ENCODE results near the gene BRD3. TPM values are rescaled to one million over a fixed set of nuclear protein-coding genes. Genes with fewer than 3 reads are reported as not detected.

Gene BRD3
- total and polyA plus RNA-seq, 4 experiments from 2014 or later = 16.0 to 48.5 (median 30.5) TPM

- H3K27ac ChIP-seq (ENCODE audit: low read depth, low read length) = no peak overlapping the region
- ChIA-PET CTCF (ENCODE audit: partially characterized antibody) (no interaction called here), POLR2A (ENCODE audit: partially characterized antibody) (no interaction called here)
- peaks cover 0 to 2% (median 0%) of the 10 kb centered on the region in 8 donors for H3K9me3 Mint-ChIP-seq
- H3K9me3 ChIP-seq (ENCODE audit: control insufficient read depth in 1 of 2, low read length in 2 of 2) = no peaks in the 10 kb centered on the region
- peaks cover 55% of the 10 kb centered on the region for H3K36me3 ChIP-seq (ENCODE audit: insufficient read depth, low read length)
- no peak overlapping the region for H3K4me3 Mint-ChIP-seq
- no peak overlapping the region for H3K4me3 ChIP-seq (ENCODE audit: low read length in 2 of 2)
- no peak overlapping the region for H3K27ac Mint-ChIP-seq
- no peaks in the 10 kb centered on the region for H3K27me3 Mint-ChIP-seq
- H3K36me3 Mint-ChIP-seq = peaks cover 9 to 57% of the 10 kb centered on the region in 2 donors
- no peaks in the 10 kb centered on the region for H3K4me1 Mint-ChIP-seq
- intact Hi-C loops (cut with micrococcal nuclease) = no loop called here
- no peaks in the 10 kb centered on the region for H3K27me3 ChIP-seq (ENCODE audit: insufficient read depth, low read length)
- H3K4me1 ChIP-seq (ENCODE audit: insufficient read depth, low read length) = no peaks in the 10 kb centered on the region
- no peak for DNase-seq
Measured at GRCh38 chr9:134048582-134048968, 19.3 kb downstream of the BRD3 start.

- H3K27ac Mint-ChIP-seq = no peak overlapping the region
- ChIA-PET POLR2A (ENCODE audit: partially characterized antibody) (no interaction called here), CTCF (ENCODE audit: partially characterized antibody) (no interaction called here)
- no peak overlapping the region for H3K27ac ChIP-seq (ENCODE audit: low read depth, low read length)
- H3K36me3 Mint-ChIP-seq = peaks cover 9 to 57% of the 10 kb centered on the region in 2 donors
- H3K4me1 ChIP-seq (ENCODE audit: insufficient read depth, low read length) = no peaks in the 10 kb centered on the region
- H3K9me3 Mint-ChIP-seq = peaks cover 0 to 2% (median 0%) of the 10 kb centered on the region in 8 donors
- DNase-seq = no peak
- H3K36me3 ChIP-seq (ENCODE audit: insufficient read depth, low read length) = peaks cover 58% of the 10 kb centered on the region
- no peak overlapping the region for H3K4me3 Mint-ChIP-seq
- no peaks in the 10 kb centered on the region for H3K27me3 Mint-ChIP-seq
- intact Hi-C loops (cut with micrococcal nuclease) = no loop called here
- no peaks in the 10 kb centered on the region for H3K4me1 Mint-ChIP-seq
- no peak overlapping the region for H3K4me3 ChIP-seq (ENCODE audit: low read length in 2 of 2)
- H3K9me3 ChIP-seq (ENCODE audit: control insufficient read depth in 1 of 2, low read length in 2 of 2) = no peaks in the 10 kb centered on the region
- H3K27me3 ChIP-seq (ENCODE audit: insufficient read depth, low read length) = no peaks in the 10 kb centered on the region
Measured at GRCh38 chr9:134047868-134048581, 19.8 kb downstream of the BRD3 start.

- H3K36me3 ChIP-seq (ENCODE audit: insufficient read depth, low read length) = peaks cover 58% of the 10 kb centered on the region
- H3K27me3 Mint-ChIP-seq = no peaks in the 10 kb centered on the region
- H3K9me3 ChIP-seq (ENCODE audit: control insufficient read depth in 1 of 2, low read length in 2 of 2) = no peaks in the 10 kb centered on the region
- no peak overlapping the region for H3K4me3 ChIP-seq (ENCODE audit: low read length in 2 of 2)
- no peak overlapping the region for H3K27ac Mint-ChIP-seq
- CTCF ChIA-PET (ENCODE audit: partially characterized antibody) = no interaction called here
- H3K27me3 ChIP-seq (ENCODE audit: insufficient read depth, low read length) = no peaks in the 10 kb centered on the region
- H3K27ac ChIP-seq (ENCODE audit: low read depth, low read length) = no peak overlapping the region
- no peak overlapping the region for H3K4me3 Mint-ChIP-seq
- intact Hi-C loops (cut with micrococcal nuclease) = no loop called here
- POLR2A ChIA-PET (ENCODE audit: partially characterized antibody) = no interaction called here
- no peaks in the 10 kb centered on the region for H3K4me1 Mint-ChIP-seq
- DNase-seq = no peak
- H3K36me3 Mint-ChIP-seq = peaks cover 9 to 54% of the 10 kb centered on the region in 2 donors
- peaks cover 0 to 2% (median 0%) of the 10 kb centered on the region in 8 donors for H3K9me3 Mint-ChIP-seq
- no peaks in the 10 kb centered on the region for H3K4me1 ChIP-seq (ENCODE audit: insufficient read depth, low read length)
Measured at GRCh38 chr9:134046894-134047681, 20.7 kb downstream of the BRD3 start.

GRCh38 chr9:134045841-134046544 is 21.8 kb downstream of the BRD3 start:
- peaks cover 0 to 2% (median 0%) of the 10 kb centered on the region in 8 donors for H3K9me3 Mint-ChIP-seq
- no peak overlapping the region for H3K27ac Mint-ChIP-seq
- Histone ChIP-seq H3K36me3 (ENCODE audit: insufficient read depth, low read length) (peaks cover 58% of the 10 kb centered on the region), H3K4me1 (ENCODE audit: insufficient read depth, low read length) (no peaks in the 10 kb centered on the region), H3K27me3 (ENCODE audit: insufficient read depth, low read length) (no peaks in the 10 kb centered on the region), H3K27ac (ENCODE audit: low read depth, low read length) (no peak overlapping the region), H3K9me3 (ENCODE audit: control insufficient read depth in 1 of 2, low read length in 2 of 2) (no peaks in the 10 kb centered on the region), H3K4me3 (ENCODE audit: low read length in 2 of 2) (no peak overlapping the region)
- ChIA-PET POLR2A (ENCODE audit: partially characterized antibody) (no interaction called here), CTCF (ENCODE audit: partially characterized antibody) (no interaction called here)
- H3K36me3 Mint-ChIP-seq = peaks cover 5 to 48% of the 10 kb centered on the region in 2 donors
- no peaks in the 10 kb centered on the region for H3K4me1 Mint-ChIP-seq
- no peaks in the 10 kb centered on the region for H3K27me3 Mint-ChIP-seq
- intact Hi-C loops (cut with micrococcal nuclease) = no loop called here
- H3K4me3 Mint-ChIP-seq = no peak overlapping the region
- no peak for DNase-seq

- peaks cover 15 to 52% of the 10 kb centered on the region in 2 donors for H3K36me3 Mint-ChIP-seq
- POLR2A ChIA-PET (ENCODE audit: partially characterized antibody) = no interaction called here
- H3K27ac Mint-ChIP-seq = no peak overlapping the region
Measured at GRCh38 chr9:134044944-134045343, 22.9 kb downstream of the BRD3 start.

GRCh38 chr9:134043531-134043988 is 24.3 kb downstream of the BRD3 start:
- H3K36me3 Mint-ChIP-seq = peaks cover 29 to 56% of the 10 kb centered on the region in 2 donors
- H3K27ac Mint-ChIP-seq = peak overlapping the region in 2 of 7 donors; percentile 15 to 66
- no peak for DNase-seq
- no peaks in the 10 kb centered on the region for H3K27me3 ChIP-seq (ENCODE audit: insufficient read depth, low read length)
- H3K36me3 ChIP-seq (ENCODE audit: insufficient read depth, low read length) = peaks cover 48% of the 10 kb centered on the region
- intact Hi-C loops (cut with micrococcal nuclease) = no loop called here
- ChIA-PET POLR2A (ENCODE audit: partially characterized antibody) (interaction anchor here (0.5 kb wide), 1 partner anchor 635 kb away, joined by 3 read pairs; no protein-coding TSS in a partner anchor), CTCF (ENCODE audit: partially characterized antibody) (no interaction called here)
- H3K27me3 Mint-ChIP-seq = no peaks in the 10 kb centered on the region
- H3K9me3 ChIP-seq (ENCODE audit: control insufficient read depth in 1 of 2, low read length in 2 of 2) = no peaks in the 10 kb centered on the region
- H3K4me3 Mint-ChIP-seq = no peak overlapping the region
- no peaks in the 10 kb centered on the region for H3K4me1 Mint-ChIP-seq
- H3K27ac ChIP-seq (ENCODE audit: low read depth, low read length) = no peak overlapping the region
- no peak overlapping the region for H3K4me3 ChIP-seq (ENCODE audit: low read length in 2 of 2)
- peaks cover 0 to 12% (median 5%) of the 10 kb centered on the region in 8 donors for H3K9me3 Mint-ChIP-seq
- no peaks in the 10 kb centered on the region for H3K4me1 ChIP-seq (ENCODE audit: insufficient read depth, low read length)

More at GRCh38 chr9:134044944-134045343, 22.9 kb downstream of the BRD3 start:
- Histone ChIP-seq H3K36me3 (ENCODE audit: insufficient read depth, low read length) (peaks cover 55% of the 10 kb centered on the region), H3K4me3 (ENCODE audit: low read length in 2 of 2) (no peak overlapping the region), H3K27ac (ENCODE audit: low read depth, low read length) (no peak overlapping the region), H3K9me3 (ENCODE audit: control insufficient read depth in 1 of 2, low read length in 2 of 2) (no peaks in the 10 kb centered on the region), H3K27me3 (ENCODE audit: insufficient read depth, low read length) (no peaks in the 10 kb centered on the region), H3K4me1 (ENCODE audit: insufficient read depth, low read length) (no peaks in the 10 kb centered on the region)
- intact Hi-C loops (cut with micrococcal nuclease) = no loop called here
- no peaks in the 10 kb centered on the region for H3K27me3 Mint-ChIP-seq
- CTCF ChIA-PET (ENCODE audit: partially characterized antibody) = no interaction called here
- no peak overlapping the region for H3K4me3 Mint-ChIP-seq
- no peak for DNase-seq
- H3K9me3 Mint-ChIP-seq = peaks cover 0 to 1% (median 0%) of the 10 kb centered on the region in 8 donors
- no peaks in the 10 kb centered on the region for H3K4me1 Mint-ChIP-seq

GRCh38 chr9:134041649-134041962 is 26.2 kb downstream of the BRD3 start:
- H3K36me3 ChIP-seq (ENCODE audit: insufficient read depth, low read length) = peaks cover 33% of the 10 kb centered on the region
- H3K4me3 ChIP-seq (ENCODE audit: low read length in 2 of 2) = no peak overlapping the region
- CTCF ChIA-PET (ENCODE audit: partially characterized antibody) = no interaction called here
- H3K27me3 Mint-ChIP-seq = no peaks in the 10 kb centered on the region
- no peak overlapping the region for H3K4me3 Mint-ChIP-seq
- DNase-seq = no peak
- H3K27ac Mint-ChIP-seq = no peak overlapping the region
- no peak overlapping the region for H3K27ac ChIP-seq (ENCODE audit: low read depth, low read length)
- no peaks in the 10 kb centered on the region for H3K4me1 Mint-ChIP-seq
- H3K4me1 ChIP-seq (ENCODE audit: insufficient read depth, low read length) = no peaks in the 10 kb centered on the region
- intact Hi-C loops (cut with micrococcal nuclease) = no loop called here
- peaks cover 39 to 58% of the 10 kb centered on the region in 2 donors for H3K36me3 Mint-ChIP-seq
- H3K27me3 ChIP-seq (ENCODE audit: insufficient read depth, low read length) = no peaks in the 10 kb centered on the region
- peaks cover 0 to 4% of the 10 kb centered on the region in 2 donors for H3K9me3 ChIP-seq (ENCODE audit: control insufficient read depth in 1 of 2, low read length in 2 of 2)
- peaks cover 0 to 22% (median 9%) of the 10 kb centered on the region in 8 donors for H3K9me3 Mint-ChIP-seq
- POLR2A ChIA-PET (ENCODE audit: partially characterized antibody) = interaction anchor here (2.2 kb wide), 1 partner anchor 16 kb away, joined by 6 read pairs; the partner anchor contains the start of gene BRD3OS
